Gastroesophageal sphincter (tissue), 3 donors: ENCODE data around the gene FAM204A.

Source experiments
- CTCF ChIP-seq, 4 experiments: fragments of 200-600 bp in 2 of 4; fragments of 450-650 bp in 2 of 4; sonication (generic) in 1 of 4; IDR thresholded peaks; one replicate each; pipeline ENCODE4 v1.5.1; 2017 to 2019; ENCODE audit warnings: antibody characterized with exemption in 4 of 4, mild to moderate bottlenecking in 2 of 4, moderate library complexity in 2 of 4
- EP300 ChIP-seq: sonication (generic); formaldehyde crosslinking; IDR thresholded peaks from one replicate; pipeline ENCODE4 v1.6.1; 2017; ENCODE audit warnings: antibody characterized with exemption, mild to moderate bottlenecking
- POLR2A ChIP-seq, 2 donors: fragments of 450-650 bp; IDR thresholded peaks; one replicate each; pipeline ENCODE4 v1.6.1; 2017; ENCODE audit warnings: antibody characterized with exemption in 2 of 2, mild to moderate bottlenecking in 2 of 2, moderate library complexity in 1 of 2
- POLR2AphosphoS5 ChIP-seq: sonication (generic); formaldehyde crosslinking; IDR thresholded peaks from one replicate; pipeline ENCODE4 v1.6.1; 2017; ENCODE audit warnings: antibody characterized with exemption

- TF ChIP-seq CTCF (IDR thresholded peaks at IDR 0.05), result no peak
- TF ChIP-seq POLR2A (IDR thresholded peaks at IDR 0.05), result no peak
- no peak for TF ChIP-seq POLR2AphosphoS5
- no peak for TF ChIP-seq EP300
Observed at GRCh38 chr10:118310822-118311221, 31.3 kb downstream of the FAM204A start.
